Mucosa of stomach (tissue), 1 donor: ENCODE results near the gene NDST1.
"Not testable (repeated sequence)": the region's sequence is repeated elsewhere in the genome, so short reads cannot be mapped to it uniquely, and the experiment has no call there.

Experiments used
- H3K27me3 ChIP-seq: one replicate; pipeline ENCODE4 v1.7.0; 2013; ENCODE audit warnings: mild to moderate bottlenecking, low read length; ENCODE audit not compliant: control insufficient read depth, insufficient read depth
- H3K36me3 ChIP-seq: one replicate; pipeline ENCODE4 v1.7.0; 2013; ENCODE audit warnings: low read length; ENCODE audit not compliant: control insufficient read depth, insufficient read depth
- H3K4me1 ChIP-seq: one replicate; pipeline ENCODE4 v1.7.0; 2013; ENCODE audit warnings: mild to moderate bottlenecking, low read length; ENCODE audit not compliant: control insufficient read depth, insufficient read depth
- H3K4me3 ChIP-seq: one replicate; pipeline ENCODE4 v1.7.0; 2013; ENCODE audit warnings: low read length
- H3K9ac ChIP-seq: one replicate; pipeline ENCODE4 v1.7.0; 2013; ENCODE audit warnings: mild to moderate bottlenecking, low read length, moderate library complexity
- H3K9me3 ChIP-seq: one replicate; pipeline ENCODE4 v1.7.0; 2013; ENCODE audit warnings: mild to moderate bottlenecking, low read length, moderate library complexity; ENCODE audit not compliant: control insufficient read depth
- donor health status: Pancreatic carcinoma.

NDST1 gene

DNA sequence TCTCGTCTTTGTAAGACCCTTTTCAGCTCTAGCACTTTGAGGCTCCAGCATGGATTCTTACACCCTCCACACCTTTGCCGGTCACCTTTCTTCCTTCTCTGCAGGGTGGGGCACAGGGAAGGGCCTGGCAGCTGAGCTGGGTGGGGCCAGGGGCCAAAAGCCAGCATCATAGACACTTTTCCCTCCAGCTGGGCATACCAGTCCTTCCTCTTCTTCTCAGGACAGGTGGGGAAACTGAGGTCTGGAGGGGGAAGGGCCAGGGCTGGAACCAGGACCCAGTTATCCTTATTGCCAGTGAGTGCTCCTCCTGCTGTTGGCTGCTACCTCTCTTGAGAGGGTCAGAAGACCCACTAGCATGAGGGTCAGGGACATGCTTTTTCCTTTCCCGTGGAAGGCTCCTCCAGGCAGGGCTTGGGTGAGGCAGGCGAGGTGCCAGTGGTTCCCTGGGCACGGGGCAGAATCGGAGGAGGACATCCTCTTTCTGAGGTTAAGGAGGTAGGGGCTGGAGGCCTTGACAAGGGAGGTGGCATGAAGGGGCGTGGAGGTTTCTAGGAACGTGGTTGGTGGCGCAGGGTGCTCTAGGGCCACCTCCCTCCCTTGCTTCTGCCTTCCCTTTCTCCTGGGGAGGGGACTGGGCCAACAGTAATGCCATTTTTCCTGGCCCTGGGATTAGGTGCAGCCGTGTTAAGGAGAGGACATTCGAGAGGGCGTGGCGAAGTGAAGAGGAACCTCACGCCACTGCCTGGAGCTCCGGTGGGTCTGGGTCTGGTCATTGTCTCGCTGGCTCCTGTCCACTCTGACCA is at the start of gene NDST1:
TSS of gene NDST1 (plus strand) at position 658 of the 803 bp plus-strand sequence. CDS start 13,124 bp downstream, outside the sequence.
- Histone ChIP-seq H3K4me3 (no peak within 1 kb of the TSS), H3K4me1 (peaks cover 75% of the 10 kb centered on the region), H3K36me3 (no peaks in the 10 kb centered on the region), H3K9me3 (no peaks in the 10 kb centered on the region), H3K27me3 (no peaks in the 10 kb centered on the region), H3K9ac (peak within 1 kb of the TSS; percentile 32)

DNA sequence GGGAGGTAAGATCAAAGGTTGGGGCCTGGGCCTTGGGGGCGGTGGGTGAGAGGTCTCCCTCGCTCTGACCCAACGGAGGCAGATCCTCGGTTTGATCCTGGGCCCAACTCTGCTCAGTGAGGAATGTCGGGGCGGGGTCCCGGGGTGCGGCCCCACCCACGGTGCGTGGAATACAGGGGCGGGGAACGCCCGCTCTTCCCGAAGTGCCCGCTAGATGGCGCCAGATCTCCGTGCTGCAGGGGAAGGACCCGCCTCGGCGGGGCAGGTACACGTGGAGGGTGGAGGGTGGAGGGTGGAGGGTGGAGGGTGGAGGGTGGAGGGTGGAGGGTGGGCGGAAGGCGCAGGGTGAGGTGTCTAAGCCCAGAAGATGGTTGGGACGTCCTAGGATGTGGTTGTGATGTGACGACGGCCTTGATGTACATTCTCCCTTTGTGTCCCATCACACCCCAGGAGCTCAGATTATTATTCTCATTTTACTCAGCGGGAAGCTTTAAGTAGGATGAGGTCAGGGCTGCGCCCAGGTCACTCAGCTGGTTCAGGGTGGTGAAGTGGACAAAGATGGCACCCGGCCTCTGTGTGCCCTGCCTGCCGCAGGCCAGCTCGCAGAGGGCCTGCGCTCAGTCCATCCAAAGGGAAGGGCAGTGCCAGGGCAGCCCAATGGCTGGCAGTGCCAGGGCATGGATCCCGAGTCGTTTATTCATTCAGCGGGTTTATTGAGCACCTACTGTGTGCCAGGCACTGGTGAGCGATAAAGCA is 49.0 kb upstream of the NDST1 start:
- Histone ChIP-seq H3K9ac (no peak overlapping the region), H3K4me1 (peaks cover 7% of the 10 kb centered on the region), H3K9me3 (no peaks in the 10 kb centered on the region), H3K27me3 (no peaks in the 10 kb centered on the region), H3K36me3 (no peaks in the 10 kb centered on the region), H3K4me3 (no peak overlapping the region)

DNA sequence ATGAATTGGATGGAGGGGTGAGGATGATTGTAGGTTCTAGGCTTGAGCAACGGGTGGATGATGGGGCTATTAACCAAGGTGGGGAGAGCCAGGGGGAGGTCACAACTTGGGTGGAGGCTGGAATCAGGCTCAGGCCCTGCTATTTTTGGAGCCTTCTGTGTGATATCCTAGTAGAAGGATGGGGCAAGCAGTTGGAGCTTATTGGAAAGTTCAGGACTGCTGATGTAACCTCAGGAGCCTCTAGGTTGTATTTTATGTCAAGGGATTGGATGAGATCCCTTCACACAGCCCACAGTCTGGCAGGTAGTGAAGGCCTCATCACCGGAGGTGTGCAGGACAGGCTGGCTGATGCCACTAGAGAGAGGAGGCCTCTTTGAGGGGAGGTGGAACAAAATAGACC is 47.1 kb upstream of the NDST1 start:
- Histone ChIP-seq H3K27me3 (no peaks in the 10 kb centered on the region), H3K4me1 (peaks cover 11% of the 10 kb centered on the region), H3K9ac (no peak overlapping the region), H3K9me3 (no peaks in the 10 kb centered on the region), H3K4me3 (no peak overlapping the region), H3K36me3 (no peaks in the 10 kb centered on the region)

DNA sequence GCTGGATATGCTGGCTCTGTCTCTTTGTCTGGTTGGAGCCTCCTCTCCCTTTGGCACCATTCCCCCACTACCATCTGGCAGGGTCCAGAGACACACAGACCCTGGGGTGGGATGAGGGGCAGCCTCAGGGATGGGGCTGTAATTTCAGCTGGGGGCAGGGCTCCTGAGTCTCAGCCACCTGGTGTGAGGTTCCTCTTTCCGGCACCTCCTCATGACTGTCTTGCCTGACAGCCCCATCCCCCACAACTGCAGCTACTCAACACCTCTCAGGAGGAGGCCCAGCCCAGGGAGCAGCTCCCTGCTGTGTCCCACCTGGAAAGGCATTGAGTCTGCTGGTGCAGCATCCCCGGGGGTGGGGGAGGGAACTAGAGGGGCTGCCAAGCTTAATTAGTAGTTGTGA is 46.7 kb upstream of the NDST1 start:
- no peak overlapping the region for H3K4me3 ChIP-seq
- H3K27me3 ChIP-seq = no peaks in the 10 kb centered on the region
- H3K9me3 ChIP-seq = no peaks in the 10 kb centered on the region
- no peak overlapping the region for H3K9ac ChIP-seq
- no peaks in the 10 kb centered on the region for H3K36me3 ChIP-seq
- peaks cover 11% of the 10 kb centered on the region for H3K4me1 ChIP-seq

DNA sequence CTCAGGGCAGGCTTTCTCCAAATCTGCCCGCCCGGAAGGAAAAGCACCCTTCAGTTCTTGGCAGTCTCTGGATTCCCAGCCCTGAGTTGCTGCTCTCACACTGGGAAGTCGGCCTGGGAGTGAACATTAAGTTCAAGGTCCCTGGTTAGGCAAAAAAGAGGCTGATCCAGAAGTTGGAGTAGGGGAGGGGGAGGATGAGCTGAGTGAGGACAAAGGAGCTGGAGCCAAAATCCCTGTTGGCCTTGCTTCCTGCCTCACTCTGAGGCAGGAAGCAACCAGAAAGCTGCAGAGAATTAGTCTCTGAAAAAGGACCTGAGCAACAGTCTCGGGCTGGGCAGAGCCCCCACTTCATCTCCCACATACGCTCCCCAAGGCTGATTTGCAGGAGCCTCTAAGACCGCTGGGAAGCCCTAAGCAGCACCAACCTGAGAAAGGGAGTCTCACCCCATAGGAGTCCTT is 43.3 kb upstream of the NDST1 start:
- Histone ChIP-seq H3K9ac (no peak overlapping the region), H3K27me3 (no peaks in the 10 kb centered on the region), H3K4me1 (peaks cover 6% of the 10 kb centered on the region), H3K4me3 (no peak overlapping the region), H3K36me3 (no peaks in the 10 kb centered on the region), H3K9me3 (no peaks in the 10 kb centered on the region)

DNA sequence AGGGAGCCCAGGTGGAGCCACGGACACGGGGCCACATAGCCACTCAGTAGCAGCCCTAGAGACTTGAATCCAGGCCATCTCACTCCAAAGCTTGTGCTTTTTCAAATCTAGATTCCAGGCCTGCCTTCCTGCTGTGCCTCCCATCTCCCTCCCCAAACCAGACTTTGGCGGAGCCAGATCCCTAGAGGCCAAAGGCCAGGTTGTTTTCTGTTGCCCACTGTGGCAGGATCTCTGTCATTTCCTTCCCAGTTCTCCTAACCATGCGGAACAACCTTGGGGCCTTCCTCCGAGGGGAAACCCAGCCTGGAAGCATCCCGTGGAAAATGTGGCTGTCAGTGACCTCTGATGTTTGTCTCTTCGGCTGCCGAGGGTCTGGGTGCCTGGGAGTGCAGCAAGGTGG is 42.0 kb upstream of the NDST1 start:
- Histone ChIP-seq H3K27me3 (no peaks in the 10 kb centered on the region), H3K9me3 (no peaks in the 10 kb centered on the region), H3K4me1 (peaks cover 4% of the 10 kb centered on the region), H3K36me3 (no peaks in the 10 kb centered on the region), H3K4me3 (no peak overlapping the region), H3K9ac (no peak overlapping the region)

DNA sequence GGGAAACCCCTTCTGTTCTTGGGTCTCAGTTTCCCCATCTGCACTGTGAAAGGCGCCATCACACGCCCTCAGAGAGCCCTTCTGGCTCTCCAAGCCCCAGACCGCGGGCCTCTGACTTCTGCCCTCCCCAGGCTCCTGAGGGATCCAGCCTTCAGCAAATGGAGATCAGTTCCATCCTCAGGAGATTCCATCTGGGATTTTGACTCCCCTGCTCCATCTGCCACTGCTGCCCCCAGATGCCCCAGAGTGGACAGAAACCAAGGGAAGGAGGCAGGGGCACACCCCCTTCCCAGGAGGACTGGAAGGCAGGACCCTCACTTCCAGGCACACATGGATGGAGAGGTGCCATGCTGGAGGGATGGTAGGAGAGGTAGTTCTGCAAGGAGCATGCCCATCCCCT is 39.7 kb upstream of the NDST1 start:
- Histone ChIP-seq H3K36me3 (no peaks in the 10 kb centered on the region), H3K27me3 (no peaks in the 10 kb centered on the region), H3K4me1 (peaks cover 4% of the 10 kb centered on the region), H3K9me3 (no peaks in the 10 kb centered on the region), H3K9ac (no peak overlapping the region), H3K4me3 (no peak overlapping the region)

DNA sequence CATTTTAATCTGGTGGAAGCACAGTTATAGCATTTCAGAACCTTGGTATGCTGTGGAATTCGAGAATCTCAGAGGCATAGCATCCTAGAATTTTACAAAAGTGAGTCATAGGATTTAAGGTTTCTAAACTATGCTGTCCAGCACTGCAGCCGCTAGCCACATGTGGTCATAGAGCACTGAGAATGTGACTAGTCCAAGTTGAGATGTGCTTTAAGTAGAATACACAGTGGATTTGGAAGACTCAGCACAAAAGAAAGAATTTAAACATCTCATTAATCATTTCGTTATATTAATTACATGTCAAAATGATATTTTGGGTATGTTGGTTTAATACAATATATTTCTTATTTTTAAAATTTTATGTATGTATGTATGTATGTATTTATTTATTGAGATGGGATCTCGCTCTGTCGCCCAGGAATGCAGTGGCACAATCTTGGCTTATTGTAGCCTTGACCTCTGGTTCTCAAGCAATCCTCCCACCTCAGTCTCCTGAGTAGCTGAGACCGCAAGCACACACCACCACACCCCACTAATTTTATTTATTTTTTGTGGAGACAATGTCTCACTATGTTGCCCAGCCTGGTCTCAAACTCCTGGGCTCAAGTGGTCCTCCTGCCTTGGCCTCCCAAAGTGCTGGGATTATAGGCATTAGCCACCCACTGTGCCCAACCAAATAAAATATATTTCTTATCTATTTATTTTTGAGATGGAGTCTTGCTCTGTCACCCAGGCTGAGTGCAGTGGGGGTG is 38.0 kb upstream of the NDST1 start:
- H3K27me3 ChIP-seq = no peaks in the 10 kb centered on the region
- no peaks in the 10 kb centered on the region for H3K4me1 ChIP-seq
- no peaks in the 10 kb centered on the region for H3K9me3 ChIP-seq
- no peak overlapping the region for H3K4me3 ChIP-seq
- no peaks in the 10 kb centered on the region for H3K36me3 ChIP-seq
- no peak overlapping the region for H3K9ac ChIP-seq

DNA sequence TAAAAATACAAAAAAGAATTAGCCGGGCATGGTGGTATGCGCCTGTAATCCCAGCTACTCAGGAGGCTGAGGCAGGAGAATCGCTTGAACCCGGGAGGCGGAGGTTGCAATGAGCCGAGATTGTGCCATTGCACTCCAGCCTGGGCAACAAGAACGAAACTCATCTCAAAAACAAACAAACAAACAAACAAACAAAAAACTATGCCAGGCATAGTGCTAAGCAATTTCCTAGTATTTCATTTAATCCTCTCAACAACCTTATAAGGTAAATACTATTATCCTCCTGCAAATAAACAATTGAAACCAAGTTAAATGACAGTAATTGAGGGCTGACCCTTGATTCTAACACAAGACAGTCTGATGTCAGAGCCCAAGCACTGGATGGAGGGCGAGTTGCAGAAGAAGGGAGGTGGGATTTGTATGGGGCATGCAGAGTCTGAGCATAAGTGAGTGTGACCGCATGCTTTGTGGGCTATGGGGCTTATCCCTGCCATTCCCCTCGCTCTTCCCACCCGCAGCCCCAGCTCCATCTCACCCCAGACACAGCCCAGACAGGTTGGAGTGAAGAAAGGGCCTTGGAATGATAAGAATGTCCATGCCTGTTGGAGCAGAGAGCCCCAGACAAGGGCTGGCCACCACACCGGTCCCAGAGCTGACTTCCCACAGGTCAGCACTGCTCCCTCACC is 34.1 kb upstream of the NDST1 start:
- H3K4me3 ChIP-seq = no peak overlapping the region
- H3K4me1 ChIP-seq = no peaks in the 10 kb centered on the region
- H3K36me3 ChIP-seq = no peaks in the 10 kb centered on the region
- H3K9me3 ChIP-seq = no peaks in the 10 kb centered on the region
- H3K27me3 ChIP-seq = no peaks in the 10 kb centered on the region
- no peak overlapping the region for H3K9ac ChIP-seq

DNA sequence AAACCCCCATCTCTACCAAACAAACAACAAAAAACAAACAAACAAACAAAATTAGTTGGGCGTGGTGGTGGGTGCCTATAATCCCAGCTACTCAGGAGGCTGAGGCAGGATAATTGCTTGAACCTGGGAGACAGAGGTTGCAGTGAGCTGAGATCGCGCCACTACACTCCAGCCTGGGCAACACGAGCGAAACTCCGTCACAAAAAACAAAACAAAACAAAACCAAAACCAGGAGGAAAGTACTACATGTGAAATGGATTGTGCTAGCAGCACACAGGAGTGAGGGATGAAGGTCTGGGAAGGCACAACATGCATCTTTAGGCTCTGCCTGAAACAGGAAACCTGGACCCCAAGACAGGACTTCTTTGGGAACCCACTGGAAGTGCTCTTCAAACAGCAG is 31.4 kb upstream of the NDST1 start:
- not testable (repeated sequence) for H3K4me1 ChIP-seq, H3K4me3 ChIP-seq, H3K36me3 ChIP-seq, H3K27me3 ChIP-seq, H3K9ac ChIP-seq, H3K9me3 ChIP-seq

DNA sequence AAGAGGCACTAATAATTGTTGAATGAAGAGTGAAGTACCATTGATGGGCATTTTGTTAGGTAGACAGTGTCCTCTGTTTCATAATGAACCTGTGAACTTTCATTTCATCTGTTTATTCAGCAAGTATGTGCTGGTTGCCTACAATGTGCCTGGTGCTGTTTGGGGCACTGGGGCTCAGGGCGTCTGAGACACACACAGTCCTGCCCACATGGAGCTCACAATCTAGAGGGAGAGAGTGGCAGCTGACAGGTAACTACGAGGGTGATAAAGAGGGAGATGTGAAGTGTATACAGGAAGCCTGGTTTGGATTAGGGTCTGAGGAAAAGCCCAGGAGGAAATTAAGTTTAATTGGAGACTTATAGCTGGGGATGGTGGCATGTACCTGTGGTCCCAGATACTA is 28.5 kb upstream of the NDST1 start:
- no peak overlapping the region for H3K4me3 ChIP-seq
- no peak overlapping the region for H3K9ac ChIP-seq
- H3K9me3 ChIP-seq = no peaks in the 10 kb centered on the region
- H3K36me3 ChIP-seq = no peaks in the 10 kb centered on the region
- H3K27me3 ChIP-seq = no peaks in the 10 kb centered on the region
- H3K4me1 ChIP-seq = no peaks in the 10 kb centered on the region

DNA sequence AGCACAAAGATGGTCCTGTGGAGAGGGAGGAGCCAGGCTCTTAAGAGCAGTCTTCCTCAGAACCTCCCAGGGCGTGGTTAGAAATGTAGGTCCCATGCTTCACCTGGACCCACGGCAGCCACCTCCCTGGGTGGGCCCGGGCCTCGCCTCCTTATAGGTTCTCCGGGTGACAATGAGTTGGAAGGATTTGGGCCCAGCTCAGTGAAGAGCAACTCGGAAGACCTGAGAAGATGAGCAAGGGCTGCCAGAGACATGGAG is 26.3 kb upstream of the NDST1 start:
- Histone ChIP-seq H3K9ac (no peak overlapping the region), H3K4me1 (peaks cover 7% of the 10 kb centered on the region), H3K9me3 (no peaks in the 10 kb centered on the region), H3K27me3 (no peaks in the 10 kb centered on the region), H3K36me3 (no peaks in the 10 kb centered on the region), H3K4me3 (no peak overlapping the region)
